Tibial nerve (tissue), 4 donors: ENCODE results near the gene WDR88.

ENCODE experiments used
- CTCF ChIP-seq, 5 experiments: fragments of 200-600 bp in 3 of 5; fragments of 450-650 bp in 2 of 5; sonication (generic) in 3 of 5; IDR thresholded peaks; one replicate each; pipeline ENCODE4 v1.5.1; 2016 to 2019; ENCODE audit warnings: antibody characterized with exemption in 5 of 5, mild to moderate bottlenecking in 3 of 5, moderate library complexity in 2 of 5
- EP300 ChIP-seq, 2 donors: sonication (generic); formaldehyde crosslinking; IDR thresholded peaks; one replicate each; pipeline ENCODE4 v1.6.1; 2017; ENCODE audit warnings: antibody characterized with exemption in 2 of 2, mild to moderate bottlenecking in 1 of 2
- POLR2A ChIP-seq, 2 donors: fragments of 450-650 bp; IDR thresholded peaks; one replicate each; pipeline ENCODE4 v1.6.1; 2017; ENCODE audit warnings: antibody characterized with exemption in 2 of 2, mild to moderate bottlenecking in 2 of 2, moderate library complexity in 2 of 2

GRCh38 chr19:33130433-33130832 lies 1.5 kb upstream of the WDR88 start:
- TF ChIP-seq CTCF (IDR thresholded peaks at IDR 0.05) (no peak), POLR2A (IDR thresholded peaks at IDR 0.05) (no peak), EP300 (IDR thresholded peaks at IDR 0.05) (no peak)
